ENCODE data around the gene CDC14B. TPM values are rescaled to one million over a fixed set of nuclear protein-coding genes. Genes with fewer than 3 reads are reported as not detected.

CDC14B gene
- total RNA-seq, 1 experiment from 2014 or later: 28.4 TPM

- TF ChIP-seq CTCF (conservative IDR thresholded peaks at IDR 0.05): no peak
- H3K36me3 Mint-ChIP-seq (ENCODE audit: insufficient read depth in 1 of 3, low read depth in 3 of 3): peaks cover 0 to 9% (median 5%) of the 10 kb centered on the region in 3 experiments; a peak in 4 of 7 replicates
Observed at GRCh38 chr9:96540106-96540505, 79.5 kb downstream of the CDC14B start.

More at GRCh38 chr9:96540106-96540505, 79.5 kb downstream of the CDC14B start:
- H3K79me1 ChIP-seq (ENCODE audit: insufficient read depth, low read depth, low read length, poor library complexity, severe bottlenecking): no peaks in the 10 kb centered on the region
- Mint-ChIP-seq H3K9me3 (no peaks in the 10 kb centered on the region), H3K4me3 (no peak overlapping the region), H3K27ac (no peak overlapping the region), H3K4me1 (peaks cover 0 to 4% of the 10 kb centered on the region in 2 experiments; a peak in 1 of 4 replicates), H3K27me3 (ENCODE audit: low read depth) (no peaks in the 10 kb centered on the region)
- H4K20me1 ChIP-seq (ENCODE audit: control insufficient read depth, insufficient read depth, insufficient read length): no peaks in the 10 kb centered on the region
- H4K5ac ChIP-seq (ENCODE audit: insufficient read length, low read depth, low read length): no peak overlapping the region
- no peak overlapping the region for H4K8ac ChIP-seq (replicated peaks; ENCODE audit: insufficient read length, low read depth, low read length)
- no peak overlapping the region for H3K18ac ChIP-seq (ENCODE audit: insufficient read length, low read depth, low read length)
- no peak overlapping the region for H3K23ac ChIP-seq (ENCODE audit: insufficient read length, low read depth, low read length)
- no peak overlapping the region for H3K9ac ChIP-seq (ENCODE audit: extremely low read depth, insufficient read length, low read length)
- no peak overlapping the region for H2BK20ac ChIP-seq (ENCODE audit: low read depth, low read length, poor library complexity, severe bottlenecking)
- H2AK5ac ChIP-seq (ENCODE audit: insufficient read length, low read length): no peak overlapping the region
- no peak overlapping the region for H4K91ac ChIP-seq (ENCODE audit: insufficient read length, low read depth, low read length)
- no peaks in the 10 kb centered on the region for H3K23me2 ChIP-seq (ENCODE audit: insufficient read length, low read depth, low read length, poor library complexity, severe bottlenecking)
- no peak overlapping the region for H2BK120ac ChIP-seq (ENCODE audit: low read depth, low read length, poor library complexity, severe bottlenecking)
- H3K27ac ChIP-seq (ENCODE audit: insufficient read length, low read depth, low read length): no peak overlapping the region
- H3K9me3 ChIP-seq (ENCODE audit: control insufficient read depth, low read depth, low read length): no peaks in the 10 kb centered on the region
- no peak overlapping the region for H2AFZ ChIP-seq (ENCODE audit: low read length)
- no peak overlapping the region for H3K4ac ChIP-seq (ENCODE audit: low read depth, low read length)
- no peak overlapping the region for H3K14ac ChIP-seq (ENCODE audit: insufficient read depth, low read length)
- WGBS (ENCODE audit: extremely low coverage, insufficient read length, low lambda C conversion rate): no CpG with 5 or more reads among the region's 3 CpGs
- H3T11ph ChIP-seq (ENCODE audit: low read length): no peak overlapping the region
- no peak for DNase-seq
- no peak overlapping the region for H2BK15ac ChIP-seq (ENCODE audit: low read depth, low read length)
- H2BK5ac ChIP-seq (ENCODE audit: insufficient read length, low read length): no peak overlapping the region
- H3K4me1 ChIP-seq (ENCODE audit: insufficient read depth, low read length): no peaks in the 10 kb centered on the region
- no peak overlapping the region for H3K56ac ChIP-seq (ENCODE audit: insufficient read length, low read depth, low read length)
- H3K27me3 ChIP-seq (ENCODE audit: insufficient read depth, low read length): no peaks in the 10 kb centered on the region
- no peak overlapping the region for H2BK12ac ChIP-seq (ENCODE audit: insufficient read length, low read depth, low read length)
- no peaks in the 10 kb centered on the region for H3K79me2 ChIP-seq (ENCODE audit: insufficient read depth, low read length)
- H3K4me2 ChIP-seq (ENCODE audit: insufficient read depth, insufficient read length, low read length): no peak overlapping the region
